ENCODE data around the gene ATF6B.

Gene ATF6B

DNA sequence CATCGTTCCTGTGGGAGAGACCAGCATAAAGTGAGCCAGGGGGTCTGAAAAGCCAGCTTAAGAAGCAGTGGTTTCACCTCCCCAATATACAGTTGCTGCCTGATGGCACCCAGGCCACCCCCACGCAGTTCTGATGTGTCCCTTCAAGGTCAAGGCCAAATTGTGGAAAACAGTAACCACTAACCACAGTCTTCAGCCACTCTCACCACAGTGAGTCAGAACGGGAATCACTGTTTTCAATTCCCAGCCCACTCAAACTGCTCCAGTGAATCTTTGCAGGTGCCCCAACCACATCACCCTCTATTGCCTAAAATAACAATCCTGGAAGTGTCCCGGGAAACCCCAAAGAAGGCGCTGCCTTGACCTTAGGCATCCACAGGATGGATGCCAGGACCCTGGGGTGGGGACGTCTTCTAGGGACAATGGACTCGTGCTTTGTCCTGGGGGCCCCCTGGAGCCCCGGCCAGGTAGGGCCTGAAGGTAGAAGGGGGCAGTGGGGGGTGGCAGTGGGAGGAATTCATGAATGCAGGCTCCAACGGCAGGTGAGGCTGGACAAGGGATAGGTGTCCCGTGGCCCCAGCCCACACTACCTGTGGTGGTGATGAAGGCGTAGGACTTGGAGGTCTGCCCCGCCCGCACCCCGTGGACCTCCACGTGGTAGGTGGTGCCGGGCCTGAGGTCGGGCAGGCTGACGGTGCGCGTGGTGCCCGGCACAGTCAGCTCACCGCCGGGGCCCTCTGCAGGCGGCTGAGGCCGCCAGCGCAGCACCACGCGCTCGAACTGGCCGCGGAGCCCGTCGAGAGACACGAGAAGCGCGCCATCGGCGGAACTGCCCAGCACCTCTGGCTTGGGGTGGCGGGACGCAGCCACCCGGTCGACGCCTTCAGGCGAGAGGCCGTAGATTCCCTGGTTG lies 41.1 kb downstream of the ATF6B start:
- TF ChIP-seq, protein P1, sequence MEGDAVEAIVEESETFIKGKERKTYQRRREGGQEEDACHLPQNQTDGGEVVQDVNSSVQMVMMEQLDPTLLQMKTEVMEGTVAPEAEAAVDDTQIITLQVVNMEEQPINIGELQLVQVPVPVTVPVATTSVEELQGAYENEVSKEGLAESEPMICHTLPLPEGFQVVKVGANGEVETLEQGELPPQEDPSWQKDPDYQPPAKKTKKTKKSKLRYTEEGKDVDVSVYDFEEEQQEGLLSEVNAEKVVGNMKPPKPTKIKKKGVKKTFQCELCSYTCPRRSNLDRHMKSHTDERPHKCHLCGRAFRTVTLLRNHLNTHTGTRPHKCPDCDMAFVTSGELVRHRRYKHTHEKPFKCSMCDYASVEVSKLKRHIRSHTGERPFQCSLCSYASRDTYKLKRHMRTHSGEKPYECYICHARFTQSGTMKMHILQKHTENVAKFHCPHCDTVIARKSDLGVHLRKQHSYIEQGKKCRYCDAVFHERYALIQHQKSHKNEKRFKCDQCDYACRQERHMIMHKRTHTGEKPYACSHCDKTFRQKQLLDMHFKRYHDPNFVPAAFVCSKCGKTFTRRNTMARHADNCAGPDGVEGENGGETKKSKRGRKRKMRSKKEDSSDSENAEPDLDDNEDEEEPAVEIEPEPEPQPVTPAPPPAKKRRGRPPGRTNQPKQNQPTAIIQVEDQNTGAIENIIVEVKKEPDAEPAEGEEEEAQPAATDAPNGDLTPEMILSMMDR (IDR thresholded peaks at IDR 0.05; ENCODE audit: insufficient read depth, low read depth, low read length, missing control alignments), result no peak
- peak; percentile 82 for DNase-seq (ENCODE audit: low read depth)
- no peak overlapping the region for H3K4me3 ChIP-seq (ENCODE audit: low read depth, low read length)

DNA sequence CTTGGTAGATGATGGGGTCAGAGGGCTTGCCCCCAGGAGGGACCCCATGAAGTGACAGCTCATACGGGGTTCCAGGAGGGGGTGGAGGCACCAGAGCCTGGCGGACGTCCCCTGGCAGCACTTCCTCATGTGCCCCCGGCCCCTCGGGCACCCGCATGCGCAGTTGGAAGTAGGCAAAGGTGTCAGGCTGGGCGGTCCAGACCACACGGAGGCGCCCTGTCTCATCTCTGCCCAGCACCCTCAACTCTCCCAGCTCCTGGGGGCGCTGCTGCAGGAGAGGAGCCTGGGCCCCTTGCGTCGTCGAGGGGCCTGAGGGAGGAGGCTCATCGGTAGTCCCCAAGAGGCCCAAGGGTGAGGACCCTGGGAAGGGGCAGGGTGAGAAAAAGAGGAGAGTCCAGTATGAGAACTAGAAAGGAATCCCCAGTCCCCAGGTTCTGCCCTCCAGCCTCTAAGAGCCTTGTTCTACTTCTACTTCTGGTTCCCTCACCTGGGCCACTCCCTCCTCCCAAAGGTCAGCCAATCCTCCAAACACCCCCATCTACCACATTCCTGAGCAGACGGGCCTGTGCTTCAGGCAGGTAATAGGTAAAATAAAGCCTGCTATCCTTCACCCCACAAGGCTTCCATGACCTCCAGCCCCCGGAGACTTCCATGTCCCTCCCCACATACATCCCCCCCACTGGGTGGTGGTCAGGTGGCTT lies 42.1 kb downstream of the ATF6B start:
- DNase-seq (ENCODE audit: low read depth), result no peak
- TF ChIP-seq, protein P1 (IDR thresholded peaks at IDR 0.05; ENCODE audit: insufficient read depth, low read depth, low read length, missing control alignments), result no peak
- H3K4me3 ChIP-seq (ENCODE audit: low read depth, low read length), result no peak overlapping the region

DNA sequence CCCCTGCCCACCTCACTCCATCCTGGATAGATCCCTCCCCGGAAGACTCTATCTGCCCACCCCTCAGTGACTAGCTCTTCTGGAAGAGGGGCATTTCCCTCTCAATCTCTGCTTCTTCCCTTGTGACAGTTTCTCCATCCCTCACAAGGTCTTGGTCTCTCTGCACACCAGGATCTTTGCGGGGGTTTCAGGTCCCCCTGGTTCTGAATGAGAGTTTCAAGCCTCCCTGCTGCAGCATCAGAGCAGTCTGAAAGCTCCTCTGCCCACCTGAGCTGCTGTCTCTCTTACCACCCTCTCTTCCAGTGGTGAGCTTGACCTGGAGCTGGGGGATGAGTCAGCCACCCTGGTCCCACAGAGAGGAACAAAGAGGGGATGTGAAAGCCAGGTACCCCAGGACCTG lies 43.3 kb downstream of the ATF6B start:
- no peak overlapping the region for H3K4me3 ChIP-seq (ENCODE audit: low read depth, low read length)
- no peak for DNase-seq (ENCODE audit: low read depth)
- TF ChIP-seq, protein P1 (IDR thresholded peaks at IDR 0.05; ENCODE audit: insufficient read depth, low read depth, low read length, missing control alignments), result no peak

DNA sequence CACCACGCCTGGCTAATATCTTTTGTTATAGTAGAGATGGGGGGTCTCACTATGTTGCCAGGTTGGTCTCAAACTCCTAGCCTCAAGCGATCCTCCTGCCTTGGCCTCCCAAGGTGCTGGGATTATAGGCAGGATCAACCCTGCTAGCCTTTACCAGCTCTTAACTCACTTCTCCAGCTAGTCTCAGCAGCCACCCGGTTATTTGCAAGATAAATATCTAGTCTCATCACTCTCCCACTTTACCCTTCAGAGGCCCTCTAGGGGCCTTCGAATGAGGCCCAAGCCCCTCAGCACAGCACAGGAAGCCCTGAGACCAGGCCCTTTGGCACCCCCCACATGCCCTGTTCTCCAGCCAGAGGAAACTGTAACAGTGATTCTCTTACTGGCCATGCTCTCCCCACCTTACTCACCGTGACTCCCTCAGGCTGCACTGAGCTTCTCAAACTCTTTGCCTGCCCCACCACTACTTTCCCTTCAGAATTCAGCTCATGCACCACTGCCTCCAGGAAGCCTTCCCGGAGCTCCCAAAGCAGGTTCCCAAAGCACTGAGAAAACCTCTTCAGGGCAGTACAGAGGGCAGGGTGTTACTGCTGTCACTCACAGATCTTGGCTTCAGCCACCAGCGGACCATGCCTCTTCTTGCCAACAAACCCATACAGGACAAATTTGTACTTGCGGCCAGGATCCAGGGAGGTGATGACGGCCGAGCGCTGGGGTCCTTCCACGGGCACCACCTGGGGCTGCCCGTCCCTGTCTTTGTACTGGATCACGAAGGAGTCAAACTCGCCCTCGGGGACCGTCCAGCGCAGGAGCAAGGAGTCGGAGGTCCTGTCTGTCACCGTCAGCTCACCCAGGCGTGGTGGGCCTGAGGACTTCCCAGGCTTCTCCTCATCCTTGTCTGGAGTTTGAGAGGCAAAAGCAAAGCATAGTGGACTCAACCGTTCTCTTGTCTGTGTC lies 44.0 kb downstream of the ATF6B start:
- H3K4me3 ChIP-seq (ENCODE audit: low read depth, low read length), result no peak overlapping the region
- no peak for DNase-seq (ENCODE audit: low read depth)
- TF ChIP-seq, protein P1 (IDR thresholded peaks at IDR 0.05; ENCODE audit: insufficient read depth, low read depth, low read length, missing control alignments), result no peak

DNA sequence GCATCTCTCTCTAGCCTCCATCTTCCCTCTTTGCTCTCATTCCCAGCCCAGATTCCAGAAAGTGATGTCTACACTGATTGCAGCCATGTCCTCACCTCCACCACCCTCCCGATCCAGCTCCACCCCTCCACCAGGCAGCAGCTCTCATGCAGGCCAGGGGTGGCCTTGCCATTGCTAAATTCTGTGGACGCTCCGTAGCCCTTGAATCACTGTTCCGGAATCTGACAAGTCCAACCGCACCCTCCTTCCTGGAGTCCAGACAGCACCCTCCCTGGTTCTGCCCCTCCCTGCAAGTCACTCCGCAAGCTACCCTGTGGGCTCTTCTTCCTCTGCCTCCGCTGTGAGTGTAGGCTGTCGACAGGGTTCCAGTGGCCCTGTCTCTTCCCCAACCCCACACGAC lies 45.1 kb downstream of the ATF6B start:
- DNase-seq (ENCODE audit: low read depth), result no peak
- TF ChIP-seq, protein P1 (IDR thresholded peaks at IDR 0.05; ENCODE audit: insufficient read depth, low read depth, low read length, missing control alignments), result no peak
- H3K4me3 ChIP-seq (ENCODE audit: low read depth, low read length), result no peak overlapping the region

DNA sequence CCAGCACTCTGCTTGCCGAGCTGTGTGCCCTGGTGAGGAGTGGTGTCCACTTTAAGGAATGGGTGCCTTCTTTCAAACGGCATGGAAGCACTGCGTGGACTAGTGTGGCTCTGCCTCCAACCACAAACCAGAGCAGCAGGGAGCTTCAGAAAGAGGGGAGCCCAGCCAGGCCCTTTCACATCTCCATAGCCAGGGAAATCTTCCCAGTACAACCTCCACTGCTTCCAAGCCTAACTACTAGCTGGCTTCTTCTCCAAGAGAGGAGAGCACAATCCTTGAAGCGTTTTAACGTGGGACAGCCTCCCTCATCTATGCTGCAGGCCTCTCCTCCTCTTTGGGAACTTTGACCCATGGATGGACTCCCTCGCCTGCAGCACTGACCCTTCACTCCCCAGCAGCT lies 45.6 kb downstream of the ATF6B start:
- TF ChIP-seq, protein P1 (IDR thresholded peaks at IDR 0.05; ENCODE audit: insufficient read depth, low read depth, low read length, missing control alignments), result no peak
- no peak for DNase-seq (ENCODE audit: low read depth)
- H3K4me3 ChIP-seq (ENCODE audit: low read depth, low read length), result no peak overlapping the region

Data from GM12865 (cell line).